HG03378 (cell line): Measurements from ENCODE around the gene RRH.
"Not testable (repeated sequence)": the region's sequence is repeated elsewhere in the genome, so short reads cannot be mapped to it uniquely, and the experiment has no call there.

Experiments
- ATAC-seq: cut with Tn5 transposase; IDR thresholded peaks from one replicate; pipeline ENCODE4 v1.9.1; 2021; ENCODE audit warnings: mild to moderate bottlenecking, moderate library complexity; ENCODE audit not compliant: unreplicated experiment

The RRH gene

DNA sequence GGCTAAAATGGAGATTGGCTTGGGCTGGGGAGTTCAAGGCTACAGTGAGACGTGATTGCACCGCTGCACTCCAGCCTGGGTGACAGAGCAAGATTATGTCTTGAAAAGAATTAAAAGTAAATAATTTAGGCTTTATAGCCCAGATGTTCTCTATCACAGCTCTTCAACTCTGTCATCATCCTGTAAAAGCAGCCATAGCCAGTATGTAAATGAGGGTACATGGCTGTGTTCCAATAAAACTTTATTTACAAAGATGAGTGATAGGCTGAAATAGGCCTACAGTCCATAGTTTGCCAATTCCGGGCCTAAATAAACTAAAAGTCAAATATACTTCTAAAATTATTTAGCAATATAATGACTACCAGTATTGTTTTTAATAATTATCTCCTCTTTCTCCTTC is 9.2 kb downstream of the RRH start:
- ATAC-seq: no peak

- ATAC-seq: no peak
Observed at GRCh38 chr4:109846395-109847098, 18.8 kb downstream of the RRH start.

DNA sequence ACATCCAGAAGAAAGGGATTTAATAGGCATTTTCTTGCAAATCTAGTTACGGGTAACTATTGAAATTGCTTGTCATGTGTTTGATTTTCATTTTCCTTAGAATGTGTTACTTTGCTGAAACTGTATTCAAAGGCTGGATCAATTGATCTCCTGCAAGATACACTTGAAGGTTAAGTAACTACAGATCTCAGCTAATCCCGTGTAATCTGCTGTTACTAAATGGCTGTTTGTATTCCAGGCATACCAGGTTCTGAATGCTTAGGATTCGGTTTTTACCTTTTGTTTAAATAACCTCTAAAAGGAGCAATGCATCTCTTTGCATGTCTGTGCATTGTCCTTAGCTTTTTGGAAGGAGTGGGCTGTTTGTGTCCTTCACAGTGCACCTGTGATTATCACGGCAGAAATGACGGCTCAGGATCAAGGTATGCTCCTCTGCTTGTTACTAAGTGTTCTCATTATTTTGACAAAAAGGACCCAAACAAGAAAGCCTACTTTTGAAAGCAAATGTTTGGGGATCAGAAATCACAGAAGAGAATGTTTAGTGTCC is 20.2 kb downstream of the RRH start, which contains the start of gene LRIT3:
Gene LRIT3, plus strand, starts transcription at position 212 of the 547 bp plus-strand sequence. Its CDS starts 95 bp downstream, at position 307.
- no peak for ATAC-seq

- ATAC-seq: no peak
Observed at GRCh38 chr4:109848501-109848900, 20.7 kb downstream of the RRH start.

DNA sequence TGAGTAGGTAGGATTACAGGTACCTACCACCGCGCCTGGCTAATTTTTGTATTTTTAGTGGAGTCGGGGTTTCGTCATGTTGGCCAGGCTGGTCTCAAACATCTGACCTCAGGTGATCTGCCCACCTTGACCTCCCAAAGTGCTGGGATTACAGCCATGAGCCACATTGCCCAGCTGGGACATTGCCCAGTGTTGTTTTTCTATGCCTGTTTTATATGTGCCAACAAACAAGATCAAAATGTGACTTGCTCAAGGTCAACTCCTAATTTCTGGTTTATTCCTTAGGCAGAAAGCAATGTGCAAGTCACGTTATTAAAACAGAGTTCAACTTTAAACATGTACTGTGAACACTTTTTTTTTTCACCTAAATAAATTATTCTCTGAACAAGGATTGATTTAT is 22.8 kb downstream of the RRH start:
- ATAC-seq: no peak

- not testable (repeated sequence) for ATAC-seq
Observed at GRCh38 chr4:109859426-109860300, 31.9 kb downstream of the RRH start.

DNA sequence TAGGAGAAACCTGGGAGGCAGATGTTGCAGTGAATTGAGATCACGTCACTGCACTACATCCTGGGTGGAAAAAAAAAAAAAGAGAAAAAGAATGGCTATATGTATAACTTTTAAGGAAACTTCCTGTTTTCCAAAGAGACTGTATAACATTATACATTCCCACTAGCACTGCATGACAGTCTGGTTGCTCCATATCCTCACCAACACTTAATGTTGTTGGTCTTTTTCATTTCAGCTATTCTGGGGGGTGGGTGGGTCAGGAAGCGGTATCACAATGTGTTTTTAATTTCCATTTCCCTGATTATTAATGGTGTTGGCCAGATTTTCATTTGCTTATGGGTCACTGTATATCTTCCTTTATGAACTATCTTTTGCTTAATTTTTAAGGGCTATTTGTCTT is 33.5 kb downstream of the RRH start:
- no peak for ATAC-seq

GRCh38 chr4:109861916-109862511 is 34.2 kb downstream of the RRH start:
- ATAC-seq: no peak

DNA sequence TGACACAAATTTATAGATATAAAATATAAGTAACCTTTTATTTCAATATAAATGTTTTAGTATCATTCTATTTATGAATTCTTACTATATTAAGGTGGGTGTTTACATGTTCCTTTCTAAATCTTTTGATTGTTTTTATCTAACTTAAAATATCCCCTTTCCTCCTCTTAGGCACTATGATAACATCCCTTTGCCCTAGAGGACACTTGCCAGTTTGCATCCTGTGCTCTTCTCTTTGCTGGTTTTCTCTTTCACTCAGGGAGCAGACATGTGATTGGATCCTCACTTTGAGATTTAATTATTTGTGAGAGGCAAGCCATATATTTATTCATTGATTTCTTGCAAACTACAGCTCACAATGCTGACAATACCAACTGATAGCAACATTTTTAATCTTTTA is 36.4 kb downstream of the RRH start:
- ATAC-seq: no peak

DNA sequence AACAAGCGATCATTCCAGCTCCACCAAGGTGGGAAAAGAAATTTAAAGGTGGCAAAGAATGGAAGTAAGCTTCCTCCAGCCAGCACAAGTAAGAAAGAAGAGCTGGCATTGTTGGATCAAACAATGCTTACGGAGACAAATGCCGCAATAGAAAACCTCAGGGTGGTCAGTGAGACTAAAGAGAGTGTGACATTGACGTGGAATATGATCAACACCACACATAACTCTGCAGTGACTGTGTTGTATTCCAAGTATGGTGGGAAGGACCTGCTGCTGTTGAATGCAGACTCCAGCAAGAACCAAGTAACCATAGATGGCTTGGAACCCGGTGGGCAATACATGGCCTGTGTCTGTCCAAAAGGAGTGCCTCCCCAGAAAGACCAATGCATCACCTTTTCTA is 42.3 kb downstream of the RRH start:
- ATAC-seq: no peak

DNA sequence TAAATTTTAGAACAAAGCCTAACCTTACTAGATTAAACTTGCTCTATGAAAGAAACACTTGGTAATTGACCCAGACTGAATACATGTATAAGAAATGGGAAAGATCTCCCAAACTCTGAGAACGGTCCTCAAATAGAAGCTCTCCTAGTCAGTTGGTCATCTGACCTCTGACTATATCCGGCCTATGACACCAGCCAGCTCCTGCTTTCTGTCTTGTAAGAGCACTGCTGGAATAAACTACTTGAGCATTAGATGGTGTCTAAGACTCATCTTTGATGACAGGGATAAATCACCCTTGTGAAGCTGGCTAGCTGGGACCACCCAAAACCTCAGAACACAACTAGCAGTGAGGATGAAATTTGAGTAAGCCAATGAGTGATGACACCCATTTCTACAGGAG is 44.3 kb downstream of the RRH start:
- ATAC-seq: no peak

GRCh38 chr4:109872950-109873656 is 45.3 kb downstream of the RRH start:
- ATAC-seq: no peak

DNA sequence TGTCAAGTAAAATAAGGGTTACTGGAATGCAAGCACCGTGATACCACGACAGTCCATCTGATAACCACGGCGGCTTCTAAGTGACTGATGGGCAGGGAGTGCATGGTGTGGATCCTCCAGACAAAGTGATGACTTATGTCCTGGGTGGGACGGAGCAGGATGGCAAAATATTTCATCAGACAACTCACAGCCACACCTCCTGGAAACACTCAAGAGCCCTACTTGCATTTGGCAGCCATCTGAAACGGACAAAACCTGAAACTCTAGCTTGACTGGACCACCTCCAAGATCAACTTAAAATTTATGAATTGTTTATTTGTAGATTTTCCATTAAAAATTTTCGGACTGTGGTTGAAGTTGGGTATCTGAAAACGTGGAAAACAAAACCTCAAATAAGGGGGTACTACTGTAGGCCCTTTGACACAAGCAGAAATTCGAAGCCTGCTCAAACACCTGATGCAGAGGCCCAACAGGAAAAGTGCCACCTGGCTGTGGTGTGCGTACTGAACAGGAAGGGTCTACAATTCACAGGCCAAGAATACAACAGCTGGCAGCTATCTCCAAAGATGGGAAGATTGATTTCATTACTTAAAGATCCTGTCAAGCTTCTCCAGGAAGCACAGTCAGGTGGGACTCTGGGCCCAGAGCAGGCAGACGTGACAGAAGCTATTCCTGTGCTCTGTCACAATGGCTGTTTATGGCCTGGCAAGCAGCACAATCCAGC is 46.2 kb downstream of the RRH start:
- no peak for ATAC-seq

GRCh38 chr4:109875106-109875505 is 47.3 kb downstream of the RRH start:
- no peak for ATAC-seq

DNA sequence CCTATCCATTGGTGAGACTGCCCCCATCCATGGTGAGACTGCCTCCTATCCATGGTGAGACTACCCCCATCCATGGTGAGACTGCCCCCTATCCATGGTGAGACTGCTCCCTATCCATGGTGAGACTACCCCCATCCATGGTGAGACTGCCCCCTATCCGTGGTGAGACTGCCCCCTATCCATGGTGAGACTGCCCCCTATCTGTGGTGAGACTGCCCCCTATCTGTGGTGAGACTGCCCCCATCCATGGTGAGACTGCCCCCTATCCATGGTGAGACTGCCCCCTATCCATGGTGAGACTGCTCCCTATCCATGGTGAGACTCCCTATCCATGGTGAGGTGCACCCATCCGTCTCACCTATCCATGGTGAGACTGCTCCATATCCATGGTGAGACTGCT is 47.8 kb downstream of the RRH start:
- not testable (repeated sequence) for ATAC-seq

- ATAC-seq: no peak
Observed at GRCh38 chr4:109876634-109877265, 49.0 kb downstream of the RRH start.

- ATAC-seq: peak; percentile 94
Observed at GRCh38 chr4:109877400-109877799, 49.6 kb downstream of the RRH start.

DNA sequence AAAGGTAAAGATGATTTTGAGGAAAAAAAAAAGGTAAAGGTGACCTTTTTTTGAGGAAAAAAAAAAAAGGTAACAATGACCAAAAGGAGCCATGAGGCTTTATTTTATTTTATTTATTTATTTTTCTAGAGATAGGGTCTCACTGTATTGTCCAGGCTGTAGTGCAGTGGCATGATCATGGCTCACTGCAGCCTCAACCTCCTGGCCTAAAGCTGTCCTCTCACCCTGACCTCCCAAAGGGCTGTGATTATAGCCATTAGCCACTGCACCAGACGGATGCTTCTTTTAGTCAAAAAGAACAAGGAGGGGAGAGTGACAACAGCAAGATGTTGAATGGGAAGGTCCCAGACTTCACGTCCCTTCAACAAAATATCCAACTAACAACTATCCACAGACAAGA is 50.6 kb downstream of the RRH start:
- no peak for ATAC-seq

- ATAC-seq: no peak
Observed at GRCh38 chr4:109879081-109879480, 51.3 kb downstream of the RRH start.
